H1 (cell line): ENCODE results near the gene EEF2K.

ENCODE experiments used
- ATF3 ChIP-seq: IDR thresholded peaks from 2 replicates; pipeline ENCODE4 v1.6.1; 2011; ENCODE audit warnings: low read depth, mild to moderate bottlenecking, low read length; ENCODE audit not compliant: insufficient read depth
- RAD21 ChIP-seq, 2 experiments: IDR thresholded peaks in 1 of 2; conservative IDR thresholded peaks in 1 of 2; 2 replicates each; pipeline ENCODE4 v1.6.1; 2011; ENCODE audit warnings: low read depth in 2 of 2, low read length in 2 of 2, improper control_type of control experiment in 1 of 2, inconsistent platforms in 1 of 2, mild to moderate bottlenecking in 1 of 2, moderate library complexity in 1 of 2
- TF ChIP-seq, protein P1 (sequence below), 3 experiments: IDR thresholded peaks; 1 replicate in 2 of 3; 2 replicates in 1 of 3; pipeline versions ENCODE4 v1.5.1 to v1.6.1; 2011; ENCODE audit warnings: low read length in 3 of 3, mild to moderate bottlenecking in 3 of 3, inconsistent platforms in 2 of 3, low read depth in 1 of 3, moderate library complexity in 1 of 3; ENCODE audit not compliant: insufficient read depth in 1 of 3; ENCODE audit errors: control extremely low read depth in 1 of 3

DNA sequence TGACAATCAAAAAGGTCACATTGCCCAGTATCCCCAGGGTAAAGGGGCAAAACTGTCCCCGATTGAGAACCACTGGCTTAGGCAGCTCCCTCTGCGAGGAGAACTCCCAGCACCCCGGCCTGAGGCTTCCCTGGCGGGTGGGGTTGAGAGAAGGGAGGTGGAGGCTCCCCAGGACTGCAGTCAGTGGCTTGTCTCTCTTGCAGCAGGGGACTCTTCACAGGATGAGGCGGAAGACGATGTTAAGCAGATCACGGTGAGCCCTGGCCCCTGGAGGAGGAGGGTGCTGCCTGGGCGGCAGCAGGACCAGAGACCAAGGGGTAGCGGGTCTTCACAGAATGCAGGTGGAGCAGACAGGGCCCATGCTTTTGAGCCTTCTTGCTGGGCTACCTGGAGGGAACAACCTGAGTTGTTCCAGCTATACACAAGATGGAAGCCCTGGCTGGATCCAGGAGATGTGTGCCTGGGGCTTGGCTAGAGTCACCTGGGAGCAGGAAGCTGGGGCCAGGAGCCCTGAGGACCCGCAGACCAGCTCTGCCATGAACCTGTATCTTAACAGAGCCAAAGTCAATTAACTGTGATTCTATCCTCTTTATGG, 107.9 kb downstream of the EEF2K start:
- TF ChIP-seq, protein P1, sequence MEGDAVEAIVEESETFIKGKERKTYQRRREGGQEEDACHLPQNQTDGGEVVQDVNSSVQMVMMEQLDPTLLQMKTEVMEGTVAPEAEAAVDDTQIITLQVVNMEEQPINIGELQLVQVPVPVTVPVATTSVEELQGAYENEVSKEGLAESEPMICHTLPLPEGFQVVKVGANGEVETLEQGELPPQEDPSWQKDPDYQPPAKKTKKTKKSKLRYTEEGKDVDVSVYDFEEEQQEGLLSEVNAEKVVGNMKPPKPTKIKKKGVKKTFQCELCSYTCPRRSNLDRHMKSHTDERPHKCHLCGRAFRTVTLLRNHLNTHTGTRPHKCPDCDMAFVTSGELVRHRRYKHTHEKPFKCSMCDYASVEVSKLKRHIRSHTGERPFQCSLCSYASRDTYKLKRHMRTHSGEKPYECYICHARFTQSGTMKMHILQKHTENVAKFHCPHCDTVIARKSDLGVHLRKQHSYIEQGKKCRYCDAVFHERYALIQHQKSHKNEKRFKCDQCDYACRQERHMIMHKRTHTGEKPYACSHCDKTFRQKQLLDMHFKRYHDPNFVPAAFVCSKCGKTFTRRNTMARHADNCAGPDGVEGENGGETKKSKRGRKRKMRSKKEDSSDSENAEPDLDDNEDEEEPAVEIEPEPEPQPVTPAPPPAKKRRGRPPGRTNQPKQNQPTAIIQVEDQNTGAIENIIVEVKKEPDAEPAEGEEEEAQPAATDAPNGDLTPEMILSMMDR (IDR thresholded peaks at IDR 0.05; ENCODE audit: control extremely low read depth in 1 of 3, insufficient read depth in 1 of 3, low read depth in 1 of 3, low read length in 3 of 3): no peak
- TF ChIP-seq RAD21 (IDR thresholded peaks at IDR 0.05 in 1 of 2, conservative IDR thresholded peaks at IDR 0.05 in 1 of 2; ENCODE audit: low read depth in 2 of 2, low read length in 2 of 2) (no peak), ATF3 (no peak)
